ENCODE results near the gene PDHX.
"Not testable (repeated sequence)": the region's sequence is repeated elsewhere in the genome, so short reads cannot be mapped to it uniquely, and the experiment has no call there.

PDHX gene

GRCh38 chr11:34899633-34900016 is 16.8 kb upstream of the PDHX start:
- no peaks in the 10 kb centered on the region for H3K4me1 Mint-ChIP-seq
- no peak overlapping the region for H3K27ac Mint-ChIP-seq
- H3K4me3 Mint-ChIP-seq, result no peak overlapping the region
- peaks cover 33 to 44% of the 10 kb centered on the region in 2 donors for H3K9me3 Mint-ChIP-seq
- DNase-seq (no peak), ATAC-seq (no peak)
- H3K27me3 Mint-ChIP-seq, result no peaks in the 10 kb centered on the region

DNA sequence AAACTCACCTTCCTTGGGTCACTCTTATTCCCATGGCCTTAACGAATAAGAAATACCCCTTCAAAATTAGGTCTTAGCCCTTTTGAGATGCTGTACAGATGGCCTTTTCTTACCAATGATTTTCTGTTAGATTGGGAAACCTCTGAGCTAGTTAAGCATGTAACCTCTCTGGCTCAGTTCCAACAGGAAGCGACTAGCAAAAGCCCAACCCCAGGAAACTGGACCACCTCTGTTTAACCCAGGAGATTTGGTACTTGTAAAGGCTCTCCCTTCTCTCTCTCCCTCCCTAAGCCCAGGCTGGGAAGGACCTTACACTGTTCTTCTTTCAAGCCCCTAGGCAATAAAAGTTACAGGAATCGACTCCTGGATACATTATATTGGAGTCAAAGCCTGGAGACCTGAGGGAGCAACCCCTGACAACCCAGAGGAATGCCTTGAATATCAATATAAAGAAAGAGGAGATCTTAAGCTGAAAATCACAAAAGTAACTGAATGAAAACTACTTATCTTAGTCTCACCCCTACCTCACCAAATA is 11.9 kb upstream of the PDHX start:
- Mint-ChIP-seq H3K27me3 (no peaks in the 10 kb centered on the region), H3K27ac (no peak overlapping the region), H3K4me3 (no peak overlapping the region), H3K9me3 (peaks cover 20% of the 10 kb centered on the region in 2 donors), H3K4me1 (no peaks in the 10 kb centered on the region)
- ATAC-seq (no peak), DNase-seq (no peak)

DNA sequence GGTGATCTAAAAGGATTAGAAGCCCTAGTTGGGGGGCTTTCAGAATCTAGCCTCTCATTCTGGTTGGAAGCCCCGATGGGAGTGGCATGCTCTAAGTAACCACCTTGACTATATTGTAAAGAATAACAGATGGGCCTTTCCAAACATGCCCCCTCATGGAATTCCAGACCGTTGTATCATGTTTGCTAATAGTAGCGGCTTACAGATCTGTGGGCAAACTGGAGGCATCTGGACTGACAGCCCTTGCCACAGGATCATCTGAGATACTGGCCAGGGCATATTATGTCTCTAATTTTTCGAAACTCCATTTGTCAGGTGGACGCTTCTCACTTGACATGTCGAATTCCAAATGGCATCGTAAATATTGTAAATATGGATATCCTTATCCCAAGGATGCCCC is 10.8 kb upstream of the PDHX start:
- H3K9me3 Mint-ChIP-seq, result peaks cover 8% of the 10 kb centered on the region in 2 donors
- no peaks in the 10 kb centered on the region for H3K4me1 Mint-ChIP-seq
- no peaks in the 10 kb centered on the region for H3K27me3 Mint-ChIP-seq
- no peak overlapping the region for H3K4me3 Mint-ChIP-seq
- no peak overlapping the region for H3K27ac Mint-ChIP-seq
- DNase-seq, result no peak
- ATAC-seq, result no peak

- Mint-ChIP-seq H3K4me1 (no peaks in the 10 kb centered on the region), H3K4me3 (no peak overlapping the region), H3K27ac (no peak overlapping the region), H3K9me3 (peaks cover 0 to 6% of the 10 kb centered on the region in 2 donors), H3K27me3 (no peaks in the 10 kb centered on the region)
- DNase-seq (no peak), ATAC-seq (no peak)
Measured at GRCh38 chr11:34907934-34908593, 8.4 kb upstream of the PDHX start.

- H3K27ac Mint-ChIP-seq, result no peak overlapping the region
- ATAC-seq (no peak), DNase-seq (no peak)
- no peak overlapping the region for H3K4me3 Mint-ChIP-seq
- no peaks in the 10 kb centered on the region for H3K27me3 Mint-ChIP-seq
- peaks cover 7% of the 10 kb centered on the region for H3K4me1 Mint-ChIP-seq
- peaks cover 0 to 11% of the 10 kb centered on the region in 2 donors for H3K9me3 Mint-ChIP-seq
Measured at GRCh38 chr11:34909415-34909814, 7.0 kb upstream of the PDHX start.

DNA sequence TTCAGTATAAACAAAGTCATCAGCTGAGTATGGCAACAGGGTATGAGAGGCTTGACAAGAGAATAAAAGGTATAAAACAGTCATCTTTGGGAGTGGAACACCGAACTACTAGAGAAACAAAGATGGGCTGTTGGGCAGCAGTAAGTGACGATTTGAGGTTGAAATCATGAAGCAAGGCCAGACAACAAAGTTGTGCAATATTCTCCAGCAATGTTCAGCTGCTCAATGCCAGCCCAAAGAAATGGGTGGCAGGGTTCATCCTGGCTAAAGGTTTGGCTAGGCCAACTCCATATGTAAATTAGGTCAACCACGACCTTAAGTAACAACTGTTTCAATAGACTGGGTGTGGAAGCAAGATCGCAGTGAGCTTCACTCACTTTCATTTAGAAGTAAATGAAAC is 6.5 kb upstream of the PDHX start:
- H3K4me1 Mint-ChIP-seq, result peaks cover 11% of the 10 kb centered on the region
- H3K9me3 Mint-ChIP-seq, result peaks cover 0 to 5% of the 10 kb centered on the region in 2 donors
- H3K27ac Mint-ChIP-seq, result no peak overlapping the region
- DNase-seq (no peak), ATAC-seq (no peak)
- H3K27me3 Mint-ChIP-seq, result no peaks in the 10 kb centered on the region
- H3K4me3 Mint-ChIP-seq, result no peak overlapping the region

DNA sequence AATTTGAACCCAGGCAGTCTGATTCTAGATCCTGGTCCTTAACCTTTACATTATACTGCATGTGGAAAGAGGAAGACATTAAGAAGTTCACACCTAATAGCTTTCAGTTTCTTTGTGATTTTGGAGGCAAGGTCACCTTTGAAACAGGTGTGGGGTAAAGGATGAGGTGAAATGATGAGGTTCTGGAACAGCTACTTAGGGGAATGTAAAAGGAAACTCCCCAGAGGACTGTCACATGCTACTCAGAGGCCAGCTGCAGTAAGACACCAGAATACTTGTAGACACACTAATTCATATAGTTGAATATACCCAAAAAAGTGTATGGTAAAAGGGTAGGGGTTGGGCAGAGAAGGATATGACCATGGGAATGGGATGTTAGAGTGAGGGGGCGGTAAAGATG is 5.6 kb upstream of the PDHX start:
- Mint-ChIP-seq H3K27ac (no peak overlapping the region), H3K4me1 (peaks cover 17% of the 10 kb centered on the region), H3K4me3 (no peak overlapping the region), H3K9me3 (peaks cover 0 to 5% of the 10 kb centered on the region in 2 donors), H3K27me3 (no peaks in the 10 kb centered on the region)
- DNase-seq, result no peak
- no peak for ATAC-seq

GRCh38 chr11:34911676-34912075 is 4.7 kb upstream of the PDHX start:
- no peak for DNase-seq
- no peak overlapping the region for H3K27ac Mint-ChIP-seq
- no peak overlapping the region for H3K4me3 Mint-ChIP-seq
- H3K4me1 Mint-ChIP-seq, result peaks cover 20% of the 10 kb centered on the region
- H3K9me3 Mint-ChIP-seq, result peaks cover 0 to 5% of the 10 kb centered on the region in 2 donors
- no peaks in the 10 kb centered on the region for H3K27me3 Mint-ChIP-seq
- ATAC-seq, result no peak

DNA sequence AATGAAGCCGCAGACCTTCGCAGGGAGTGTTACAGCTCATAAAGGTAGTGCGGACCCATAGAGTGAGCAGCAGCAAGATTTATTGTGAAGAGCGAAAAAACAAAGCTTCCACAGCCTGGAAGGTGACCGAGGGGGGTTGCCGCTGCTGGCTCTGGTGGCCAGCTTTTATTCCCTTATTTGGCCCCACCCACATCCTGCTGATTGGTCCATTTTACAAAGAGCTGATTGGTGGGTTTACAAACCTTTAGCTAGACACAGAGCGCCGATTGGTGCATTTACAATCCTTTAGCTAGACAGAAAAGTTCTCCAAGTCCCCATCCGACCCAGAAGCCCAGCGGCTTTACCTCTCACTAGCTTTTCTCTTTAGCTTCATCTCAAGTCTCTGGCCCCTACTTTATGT is 2.9 kb upstream of the PDHX start:
- not testable (repeated sequence) for DNase-seq, H3K4me3 Mint-ChIP-seq, H3K27me3 Mint-ChIP-seq, ATAC-seq, H3K9me3 Mint-ChIP-seq, H3K27ac Mint-ChIP-seq
- H3K4me1 Mint-ChIP-seq, result peaks cover 39% of the 10 kb centered on the region

- Mint-ChIP-seq H3K27ac (peak overlapping the region; percentile 83 to 96), H3K9me3 (peaks cover 0 to 5% of the 10 kb centered on the region in 2 donors), H3K4me3 (peak overlapping the region; percentile 87 to 96), H3K27me3 (no peaks in the 10 kb centered on the region), H3K4me1 (peaks cover 42% of the 10 kb centered on the region)
- no peak for DNase-seq
- ATAC-seq, result peak; percentile 1
Measured at GRCh38 chr11:34915136-34916014, 1.0 kb upstream of the PDHX start.

DNA sequence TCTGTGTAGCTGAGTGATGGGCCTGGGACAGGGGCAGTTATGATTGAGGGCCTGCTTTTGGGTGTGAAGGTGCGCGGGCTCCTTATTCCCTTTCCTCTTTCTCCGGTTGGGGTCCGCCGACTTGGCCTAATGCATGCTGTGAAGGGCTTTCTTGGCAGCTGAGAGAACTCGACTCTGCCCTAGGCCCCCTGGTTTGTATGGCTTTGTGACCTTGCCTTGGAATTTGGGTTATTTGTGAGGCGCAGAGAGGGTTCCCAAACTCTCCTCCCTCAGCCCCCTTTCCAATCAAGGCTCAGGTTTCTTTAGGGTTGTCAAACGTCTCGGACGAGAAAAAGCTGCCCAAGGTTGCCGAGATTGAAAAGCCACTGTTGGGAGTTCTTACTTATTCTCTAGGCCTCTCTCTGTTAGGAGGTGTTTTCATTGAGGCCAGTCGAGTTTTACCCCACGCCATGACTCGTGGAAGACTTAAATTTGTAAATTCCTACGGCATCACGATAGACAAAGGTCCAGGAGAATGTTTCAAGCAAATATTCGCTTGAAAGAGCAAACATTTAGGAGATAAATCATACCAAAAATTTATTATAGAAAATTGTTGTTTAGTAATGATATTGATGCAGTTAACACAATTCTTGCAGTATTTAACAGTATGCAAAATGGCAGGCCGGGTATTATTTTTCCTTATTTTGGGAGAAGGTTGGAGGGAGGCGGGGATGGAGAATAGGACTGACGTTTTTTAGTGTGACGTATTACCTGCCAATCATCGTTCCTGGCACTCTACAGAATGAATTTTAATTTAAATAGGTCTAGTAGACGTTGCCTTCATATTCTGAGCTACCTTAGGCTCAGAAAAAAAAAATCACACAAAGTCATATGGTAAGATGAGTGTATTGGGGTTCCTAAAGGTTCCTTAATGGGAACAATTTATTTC is 689 bp downstream of the PDHX start:
- ATAC-seq (no peak), DNase-seq (no peak)

GRCh38 chr11:34921156-34921555 is 4.7 kb downstream of the PDHX start:
- Mint-ChIP-seq H3K4me1 (peaks cover 27% of the 10 kb centered on the region), H3K27me3 (no peaks in the 10 kb centered on the region), H3K27ac (peak overlapping the region in 1 of 2 donors; percentile 1), H3K4me3 (no peak overlapping the region), H3K9me3 (no peaks in the 10 kb centered on the region)
- DNase-seq, result no peak
- ATAC-seq, result no peak

More for the DNA sequence above, 689 bp downstream of the PDHX start:
- Mint-ChIP-seq H3K9me3 (peaks cover 0 to 5% of the 10 kb centered on the region in 2 donors), H3K27ac (peak overlapping the region; percentile 95 to 99), H3K4me3 (peak overlapping the region; percentile 87 to 96), H3K4me1 (peaks cover 42% of the 10 kb centered on the region), H3K27me3 (no peaks in the 10 kb centered on the region)

GRCh38 chr11:34924714-34925113 is 8.3 kb downstream of the PDHX start:
- H3K27ac Mint-ChIP-seq, result no peak overlapping the region
- no peaks in the 10 kb centered on the region for H3K9me3 Mint-ChIP-seq
- no peaks in the 10 kb centered on the region for H3K27me3 Mint-ChIP-seq
- no peak for ATAC-seq
- no peak overlapping the region for H3K4me3 Mint-ChIP-seq
- DNase-seq, result no peak
- H3K4me1 Mint-ChIP-seq, result peaks cover 22% of the 10 kb centered on the region

- Mint-ChIP-seq H3K4me1 (peaks cover 26% of the 10 kb centered on the region), H3K9me3 (no peaks in the 10 kb centered on the region), H3K27ac (no peak overlapping the region), H3K4me3 (no peak overlapping the region), H3K27me3 (no peaks in the 10 kb centered on the region)
- DNase-seq (peak in 1 of 2 donors; percentile 10), ATAC-seq (no peak)
Measured at GRCh38 chr11:34926101-34926830, 9.8 kb downstream of the PDHX start.

DNA sequence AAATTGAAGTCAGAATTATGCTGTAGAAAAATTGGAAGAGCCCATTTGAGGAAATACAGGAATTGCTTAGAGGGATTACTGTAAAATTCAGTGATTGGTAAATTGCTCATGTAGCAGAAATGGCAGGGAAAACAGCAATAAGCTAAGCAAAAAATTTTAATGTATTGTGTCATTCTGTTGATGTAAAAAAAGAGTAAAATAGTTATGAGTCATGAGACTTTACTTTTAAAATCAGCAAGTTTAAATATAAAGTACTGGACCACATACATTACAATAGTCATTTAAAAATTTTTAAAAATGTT is 10.4 kb downstream of the PDHX start:
- H3K27me3 Mint-ChIP-seq, result no peaks in the 10 kb centered on the region
- ATAC-seq (no peak), DNase-seq (no peak)
- H3K27ac Mint-ChIP-seq, result no peak overlapping the region
- H3K4me1 Mint-ChIP-seq, result peaks cover 26% of the 10 kb centered on the region
- no peak overlapping the region for H3K4me3 Mint-ChIP-seq
- H3K9me3 Mint-ChIP-seq, result no peaks in the 10 kb centered on the region

Measured in stimulated activated naive CD8-positive, alpha-beta T cell treated with anti-CD3 and anti-CD28 coated beads, Interleukin-15, amount 100 ng/mL, for 72 hours (primary cell).